GM06990 (cell line): ENCODE measurements around the gene HSD17B4.
"Not testable (repeated sequence)": the region's sequence is repeated elsewhere in the genome, so short reads cannot be mapped to it uniquely, and the experiment has no call there.

ENCODE experiments used
- DNase-seq: peaks from one replicate; pipeline ENCODE4 v3.0.0-alpha.2; 2011; ENCODE audit not compliant: insufficient read length; ENCODE audit errors: extremely low read depth
- H3K27me3 ChIP-seq: replicated peaks from 2 replicates; pipeline ENCODE4 v1.6.0; 2011; ENCODE audit warnings: low read length; ENCODE audit not compliant: control insufficient read depth, insufficient read depth
- H3K36me3 ChIP-seq: 2 replicates; pipeline ENCODE4 v1.5.1; 2011; ENCODE audit warnings: low read length; ENCODE audit not compliant: control insufficient read depth, insufficient read depth
- H3K4me3 ChIP-seq: replicated peaks from 2 replicates; pipeline ENCODE4 v1.5.1; 2011; ENCODE audit warnings: low read depth, mild to moderate bottlenecking, control low read depth, low read length
- TF ChIP-seq, protein P1 (sequence below): IDR thresholded peaks from 2 replicates; pipeline ENCODE4 v1.5.1; 2011; ENCODE audit warnings: low read length, control low read depth, mild to moderate bottlenecking, inconsistent platforms; ENCODE audit not compliant: insufficient read depth, poor library complexity, severe bottlenecking

HSD17B4 gene

DNA sequence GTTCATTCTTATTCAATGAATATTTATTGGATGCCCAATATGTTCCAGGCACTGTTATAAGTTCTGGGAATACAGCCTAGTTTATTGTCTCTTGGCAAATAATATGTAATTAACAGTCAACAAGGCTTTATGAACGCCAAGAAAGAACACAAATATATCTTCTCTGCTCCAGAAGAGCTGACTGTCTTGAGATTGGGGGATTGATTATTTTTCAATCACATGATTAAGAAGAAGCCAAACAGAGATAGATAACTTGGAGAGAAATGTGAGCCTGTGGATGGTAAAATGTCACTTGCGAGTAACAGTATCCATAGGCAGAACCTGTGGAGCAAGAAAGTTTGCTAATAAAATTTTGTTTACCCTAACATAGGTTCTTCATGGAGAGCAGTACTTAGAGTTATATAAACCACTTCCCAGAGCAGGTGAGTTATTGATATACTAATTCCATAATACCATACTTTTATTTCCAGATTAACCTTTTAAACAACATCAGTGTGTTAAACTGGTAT is 49.4 kb downstream of the HSD17B4 start:
- Histone ChIP-seq H3K36me3 (peaks cover 5% of the 10 kb centered on the region), H3K4me3 (no peak overlapping the region), H3K27me3 (no peaks in the 10 kb centered on the region)
- DNase-seq = no peak
- TF ChIP-seq, protein P1, sequence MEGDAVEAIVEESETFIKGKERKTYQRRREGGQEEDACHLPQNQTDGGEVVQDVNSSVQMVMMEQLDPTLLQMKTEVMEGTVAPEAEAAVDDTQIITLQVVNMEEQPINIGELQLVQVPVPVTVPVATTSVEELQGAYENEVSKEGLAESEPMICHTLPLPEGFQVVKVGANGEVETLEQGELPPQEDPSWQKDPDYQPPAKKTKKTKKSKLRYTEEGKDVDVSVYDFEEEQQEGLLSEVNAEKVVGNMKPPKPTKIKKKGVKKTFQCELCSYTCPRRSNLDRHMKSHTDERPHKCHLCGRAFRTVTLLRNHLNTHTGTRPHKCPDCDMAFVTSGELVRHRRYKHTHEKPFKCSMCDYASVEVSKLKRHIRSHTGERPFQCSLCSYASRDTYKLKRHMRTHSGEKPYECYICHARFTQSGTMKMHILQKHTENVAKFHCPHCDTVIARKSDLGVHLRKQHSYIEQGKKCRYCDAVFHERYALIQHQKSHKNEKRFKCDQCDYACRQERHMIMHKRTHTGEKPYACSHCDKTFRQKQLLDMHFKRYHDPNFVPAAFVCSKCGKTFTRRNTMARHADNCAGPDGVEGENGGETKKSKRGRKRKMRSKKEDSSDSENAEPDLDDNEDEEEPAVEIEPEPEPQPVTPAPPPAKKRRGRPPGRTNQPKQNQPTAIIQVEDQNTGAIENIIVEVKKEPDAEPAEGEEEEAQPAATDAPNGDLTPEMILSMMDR = no peak

DNA sequence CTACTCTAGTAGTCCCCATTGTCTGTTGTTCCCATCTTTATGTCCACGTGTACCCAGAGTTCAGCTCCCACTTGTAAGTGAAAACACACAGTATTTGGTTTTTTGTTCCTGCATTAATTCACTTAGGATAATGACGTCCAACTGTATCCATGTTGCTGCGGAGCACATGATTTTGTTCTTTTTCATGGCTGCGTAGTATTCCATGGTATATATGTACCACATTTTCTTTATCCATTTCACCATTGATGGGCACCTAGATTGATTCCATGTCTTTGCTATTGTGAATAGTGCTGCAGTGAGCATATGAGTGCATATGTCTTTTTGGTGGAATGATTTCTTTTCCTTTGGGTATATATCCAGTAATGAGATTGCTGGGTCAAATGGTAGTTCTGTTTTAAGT is 51.6 kb downstream of the HSD17B4 start:
- not testable (repeated sequence) for DNase-seq, H3K36me3 ChIP-seq, H3K4me3 ChIP-seq, H3K27me3 ChIP-seq

DNA sequence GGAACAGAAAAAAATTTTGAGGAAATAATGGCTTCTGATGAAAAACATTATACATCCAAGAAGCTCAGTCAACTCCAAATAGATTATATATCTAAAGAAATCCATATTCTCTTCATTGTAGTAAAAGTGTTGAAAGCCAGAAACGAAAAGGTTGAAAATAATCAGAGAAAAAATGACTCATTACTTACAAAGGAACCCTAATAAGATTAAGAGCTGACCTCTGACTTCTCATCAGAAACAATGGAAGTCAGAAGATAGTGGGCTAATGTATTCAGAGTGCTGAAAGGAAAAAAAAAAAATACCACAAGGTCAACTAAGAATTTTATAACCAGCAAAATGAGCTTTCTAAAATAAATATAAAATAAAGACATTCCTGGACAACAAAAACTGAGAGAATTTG is 60.0 kb downstream of the HSD17B4 start:
- Histone ChIP-seq H3K27me3 (no peaks in the 10 kb centered on the region), H3K4me3 (no peak overlapping the region), H3K36me3 (peaks cover 2% of the 10 kb centered on the region)
- TF ChIP-seq, protein P1 = no peak
- no peak for DNase-seq

DNA sequence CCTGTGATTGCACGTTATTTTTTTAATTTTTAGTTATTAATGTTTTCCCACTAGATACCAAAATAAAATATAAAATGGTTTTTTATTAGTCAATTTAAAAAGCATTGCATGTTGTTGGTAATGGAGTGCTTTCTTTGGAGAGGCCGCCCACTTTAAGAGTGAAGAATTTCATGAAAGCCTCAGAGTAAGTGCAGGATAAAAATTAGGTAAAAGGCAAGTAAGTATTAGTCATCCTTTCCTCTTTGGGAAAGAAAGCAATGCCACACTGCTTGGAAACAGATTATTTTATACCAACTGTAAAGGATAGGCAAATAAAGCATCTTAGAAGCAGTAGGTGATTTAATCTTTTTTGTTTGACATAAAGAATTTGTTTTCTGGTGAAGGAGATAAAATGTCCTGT is 62.9 kb downstream of the HSD17B4 start:
- TF ChIP-seq, protein P1 = no peak
- no peak for DNase-seq
- Histone ChIP-seq H3K4me3 (no peak overlapping the region), H3K36me3 (peaks cover 2% of the 10 kb centered on the region), H3K27me3 (no peaks in the 10 kb centered on the region)

DNA sequence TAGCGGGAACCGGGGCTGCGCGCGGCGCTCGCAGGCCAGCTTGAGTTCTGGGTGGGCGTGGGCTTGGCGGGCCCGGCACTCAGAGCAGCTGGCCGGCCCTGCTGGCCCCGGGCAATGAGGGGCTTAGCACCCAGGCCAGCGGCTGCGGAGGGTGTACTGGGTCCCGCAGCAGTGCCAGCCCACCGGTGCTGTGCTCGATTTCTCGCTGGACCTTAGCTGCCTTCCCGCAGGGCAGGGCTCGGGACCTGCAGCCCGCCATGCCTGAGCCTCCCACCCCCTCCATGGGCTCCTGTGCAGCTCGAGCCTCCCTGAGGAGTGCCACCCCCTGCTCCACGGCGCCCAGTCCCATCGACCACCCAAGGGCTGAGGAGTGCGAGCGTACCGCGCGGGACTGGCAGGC is 64.8 kb downstream of the HSD17B4 start:
- DNase-seq, H3K4me3 ChIP-seq, H3K36me3 ChIP-seq, H3K27me3 ChIP-seq: not testable (repeated sequence)

DNA sequence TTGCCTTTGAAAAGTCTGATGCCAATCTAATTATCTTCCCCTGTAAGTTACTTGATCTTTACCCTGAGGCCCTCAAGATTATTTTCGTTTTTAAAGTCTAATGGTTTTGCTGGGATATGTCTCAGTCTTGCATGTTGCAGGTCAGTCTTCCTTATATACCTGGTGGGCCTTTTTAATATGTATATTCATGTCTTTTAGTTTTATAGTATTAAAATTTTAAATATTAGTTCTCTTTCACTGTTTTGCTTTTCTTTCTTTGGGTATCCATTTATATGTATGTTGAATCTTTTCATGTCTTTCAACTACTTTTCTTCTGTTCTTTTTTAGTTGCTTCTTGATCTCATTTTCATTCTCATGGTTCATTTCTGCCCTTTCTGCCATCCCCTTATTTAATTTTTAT is 68.9 kb downstream of the HSD17B4 start:
- no peaks in the 10 kb centered on the region for H3K27me3 ChIP-seq
- DNase-seq = no peak

DNA sequence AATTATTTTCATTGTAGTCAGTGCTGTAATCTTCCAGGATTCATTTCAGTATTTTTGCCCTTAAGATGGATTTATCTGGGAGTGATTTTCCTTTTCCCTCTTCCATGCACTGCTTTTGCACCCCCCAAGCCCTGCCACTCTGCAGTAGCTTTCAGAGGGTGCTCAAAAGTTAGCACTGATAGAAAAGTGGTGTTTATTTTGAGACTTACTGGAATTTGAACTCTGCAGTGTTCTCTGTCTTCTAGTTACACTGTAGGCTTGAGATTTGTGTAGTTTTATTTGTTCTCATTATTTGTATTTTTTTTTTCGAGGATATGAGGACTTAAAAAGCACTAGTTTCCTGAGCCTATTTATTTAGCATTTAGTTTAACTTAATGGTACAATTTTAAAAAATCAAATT is 70.5 kb downstream of the HSD17B4 start:
- no peaks in the 10 kb centered on the region; the same call in 1 of the 2 replicates for H3K36me3 ChIP-seq
- no peak overlapping the region for H3K4me3 ChIP-seq
- DNase-seq = no peak
- H3K27me3 ChIP-seq = no peaks in the 10 kb centered on the region
- TF ChIP-seq, protein P1 = no peak

More for the DNA sequence above, 68.9 kb downstream of the HSD17B4 start:
- Histone ChIP-seq H3K36me3 (no peaks in the 10 kb centered on the region; the same call in 1 of the 2 replicates), H3K4me3 (no peak overlapping the region)
- TF ChIP-seq, protein P1 = no peak
